Mesendoderm (in vitro differentiated cells): Measurements from ENCODE around the gene AGAP1.

ENCODE experiments used
- DNase-seq: peaks from one replicate; pipeline ENCODE4 v3.0.0; 2013
- H2AK5ac ChIP-seq: 2 replicates; pipeline ENCODE4 v1.6.1; 2013; ENCODE audit warnings: low read length, inconsistent platforms
- H2BK120ac ChIP-seq: 2 replicates; pipeline ENCODE4 v1.6.1; 2013; ENCODE audit warnings: low read depth, mild to moderate bottlenecking, low read length, moderate library complexity, mixed read lengths
- H2BK15ac ChIP-seq: replicated peaks from 2 replicates; pipeline ENCODE4 v1.6.1; 2013; ENCODE audit warnings: low read depth, mild to moderate bottlenecking, moderate library complexity
- H2BK5ac ChIP-seq: 2 replicates; pipeline ENCODE4 v1.6.1; 2013; ENCODE audit warnings: low read length, inconsistent platforms
- H3K18ac ChIP-seq: 2 replicates; pipeline ENCODE4 v1.6.1; 2013; ENCODE audit warnings: mild to moderate bottlenecking, low read length, mixed read lengths
- H3K23ac ChIP-seq: one replicate; pipeline ENCODE4 v1.6.1; 2013; ENCODE audit warnings: low read length
- H3K27ac ChIP-seq: 2 replicates; pipeline ENCODE4 v1.5.1; 2013; ENCODE audit warnings: low read depth, mild to moderate bottlenecking, inconsistent platforms, low read length, moderate library complexity
- H3K27me3 ChIP-seq: 2 replicates; pipeline ENCODE4 v1.6.1; 2013; ENCODE audit warnings: low read length, control low read depth, mild to moderate bottlenecking, inconsistent platforms; ENCODE audit not compliant: insufficient read depth, poor library complexity
- H3K36me3 ChIP-seq: 2 replicates; pipeline ENCODE4 v1.6.1; 2013; ENCODE audit warnings: low read length, inconsistent platforms; ENCODE audit not compliant: control insufficient read depth, insufficient read depth
- H3K4ac ChIP-seq: one replicate; pipeline ENCODE4 v1.6.1; 2013; ENCODE audit warnings: low read depth, mild to moderate bottlenecking, low read length, moderate library complexity
- H3K4me1 ChIP-seq: 2 replicates; pipeline ENCODE4 v1.6.1; 2013; ENCODE audit warnings: low read depth, low read length, inconsistent platforms; ENCODE audit not compliant: control insufficient read depth
- H3K4me2 ChIP-seq: 2 replicates; pipeline ENCODE4 v1.6.1; 2013; ENCODE audit warnings: low read length
- H3K4me3 ChIP-seq: 2 replicates; pipeline ENCODE4 v1.5.1; 2013; ENCODE audit warnings: mild to moderate bottlenecking, low read length
- H3K56ac ChIP-seq: one replicate; pipeline ENCODE4 v1.6.1; 2013; ENCODE audit warnings: low read length
- H3K79me1 ChIP-seq: 2 replicates; pipeline ENCODE4 v1.6.1; 2013; ENCODE audit warnings: low read length, inconsistent platforms
- H3K79me2 ChIP-seq: 2 replicates; pipeline ENCODE4 v1.6.1; 2013; ENCODE audit warnings: mild to moderate bottlenecking, low read length; ENCODE audit not compliant: control insufficient read depth, insufficient read depth
- H3K9ac ChIP-seq: 2 replicates; pipeline ENCODE4 v1.6.1; 2013; ENCODE audit warnings: low read length, inconsistent platforms
- H4K5ac ChIP-seq: one replicate; pipeline ENCODE4 v1.6.1; 2013; ENCODE audit warnings: low read length
- H4K8ac ChIP-seq: one replicate; pipeline ENCODE4 v1.6.1; 2013; ENCODE audit warnings: low read depth, mild to moderate bottlenecking, control low read depth, low read length, moderate library complexity
- WGBS: extraction: QIAGEN DNeasy Blood & Tissue Kit; methylation state at CpG from one replicate; pipeline ENCODE4 v1.1.7; 2013; ENCODE audit warnings: low lambda C conversion rate, missing lambda C conversion rate; ENCODE audit not compliant: insufficient coverage; ENCODE audit errors: extremely low coverage; 5-methylcytosine and 5-hydroxymethylcytosine counted together

AGAP1 gene

GRCh38 chr2:235564884-235565530, 71.2 kb downstream of the AGAP1 start:
- no peaks in the 10 kb centered on the region for H3K36me3 ChIP-seq
- no peak overlapping the region for H2BK15ac ChIP-seq
- H2AK5ac ChIP-seq, result no peak overlapping the region
- no peak overlapping the region for H4K5ac ChIP-seq
- H3K4me1 ChIP-seq, result peaks cover 5% of the 10 kb centered on the region
- H3K4me2 ChIP-seq, result no peak overlapping the region
- H3K9ac ChIP-seq, result no peak overlapping the region
- no peak overlapping the region for H3K18ac ChIP-seq
- H3K56ac ChIP-seq, result no peak overlapping the region
- H3K27ac ChIP-seq, result no peak overlapping the region
- H2BK5ac ChIP-seq, result no peak overlapping the region
- peaks cover 31% of the 10 kb centered on the region for H3K79me1 ChIP-seq
- H2BK120ac ChIP-seq, result no peak overlapping the region
- no peak overlapping the region for H4K8ac ChIP-seq
- H3K4ac ChIP-seq, result no peak overlapping the region
- no CpG with 5 or more reads among the region's 6 CpGs for WGBS
- no peak overlapping the region for H3K23ac ChIP-seq
- peaks cover 46% of the 10 kb centered on the region for H3K79me2 ChIP-seq
- DNase-seq, result no peak
- H3K27me3 ChIP-seq, result no peaks in the 10 kb centered on the region
- no peak overlapping the region for H3K4me3 ChIP-seq

- Histone ChIP-seq H2BK15ac (no peak overlapping the region), H3K23ac (no peak overlapping the region), H3K79me1 (peaks cover 24% of the 10 kb centered on the region), H3K18ac (no peak overlapping the region), H3K27ac (no peak overlapping the region), H4K8ac (no peak overlapping the region), H3K4me2 (no peak overlapping the region), H3K4me1 (peaks cover 5% of the 10 kb centered on the region), H2BK120ac (no peak overlapping the region), H2AK5ac (no peak overlapping the region), H3K27me3 (no peaks in the 10 kb centered on the region), H3K36me3 (no peaks in the 10 kb centered on the region), H3K79me2 (peaks cover 33% of the 10 kb centered on the region), H2BK5ac (no peak overlapping the region), H3K4me3 (no peak overlapping the region), H4K5ac (no peak overlapping the region), H3K4ac (no peak overlapping the region), H3K9ac (no peak overlapping the region), H3K56ac (no peak overlapping the region)
- no CpG with 5 or more reads among the region's 11 CpGs for WGBS
- DNase-seq, result no peak
Measured at GRCh38 chr2:235566415-235566814, 72.6 kb downstream of the AGAP1 start.

- no peak overlapping the region for H3K27ac ChIP-seq
- no peak overlapping the region for H4K5ac ChIP-seq
- H3K56ac ChIP-seq, result no peak overlapping the region
- H3K4me3 ChIP-seq, result no peak overlapping the region
- H3K79me1 ChIP-seq, result peaks cover 26% of the 10 kb centered on the region
- no peak overlapping the region for H2BK15ac ChIP-seq
- no peak overlapping the region for H3K4me2 ChIP-seq
- no peak overlapping the region for H2AK5ac ChIP-seq
- no peak overlapping the region for H3K4ac ChIP-seq
- no peak for DNase-seq
- no peaks in the 10 kb centered on the region for H3K36me3 ChIP-seq
- H3K23ac ChIP-seq, result no peak overlapping the region
- H3K4me1 ChIP-seq, result peaks cover 5% of the 10 kb centered on the region
- H2BK120ac ChIP-seq, result no peak overlapping the region
- no peaks in the 10 kb centered on the region for H3K27me3 ChIP-seq
- no peak overlapping the region for H3K18ac ChIP-seq
- H4K8ac ChIP-seq, result no peak overlapping the region
- no peak overlapping the region for H2BK5ac ChIP-seq
- whole genome bisulfite sequencing, result no CpG with 5 or more reads among the region's 10 CpGs
- peaks cover 34% of the 10 kb centered on the region for H3K79me2 ChIP-seq
- no peak overlapping the region for H3K9ac ChIP-seq
Measured at GRCh38 chr2:235566931-235567495, 73.2 kb downstream of the AGAP1 start.

GRCh38 chr2:235567842-235568241, 74.0 kb downstream of the AGAP1 start:
- peaks cover 34% of the 10 kb centered on the region for H3K79me2 ChIP-seq
- H3K79me1 ChIP-seq, result peaks cover 31% of the 10 kb centered on the region
- no peak overlapping the region for H4K8ac ChIP-seq
- no peak overlapping the region for H3K27ac ChIP-seq
- H3K4ac ChIP-seq, result no peak overlapping the region
- H3K18ac ChIP-seq, result no peak overlapping the region
- no peak overlapping the region for H3K56ac ChIP-seq
- H3K4me1 ChIP-seq, result peaks cover 5% of the 10 kb centered on the region
- no peak for DNase-seq
- H3K27me3 ChIP-seq, result no peaks in the 10 kb centered on the region
- H2BK5ac ChIP-seq, result no peak overlapping the region
- no peak overlapping the region for H3K4me2 ChIP-seq
- no peak overlapping the region for H4K5ac ChIP-seq
- no peak overlapping the region for H2BK120ac ChIP-seq
- no peak overlapping the region for H2BK15ac ChIP-seq
- H3K23ac ChIP-seq, result no peak overlapping the region
- no peak overlapping the region for H3K4me3 ChIP-seq
- no peak overlapping the region for H2AK5ac ChIP-seq
- no peak overlapping the region for H3K9ac ChIP-seq
- H3K36me3 ChIP-seq, result no peaks in the 10 kb centered on the region
- WGBS, result no CpG with 5 or more reads among the region's 5 CpGs

- H3K4me3 ChIP-seq, result no peak overlapping the region
- no peak overlapping the region for H2AK5ac ChIP-seq
- no peak overlapping the region for H3K18ac ChIP-seq
- no peaks in the 10 kb centered on the region for H3K27me3 ChIP-seq
- no peak overlapping the region for H2BK5ac ChIP-seq
- no peak overlapping the region for H2BK120ac ChIP-seq
- no peak overlapping the region for H2BK15ac ChIP-seq
- DNase-seq, result no peak
- no peak overlapping the region for H3K4ac ChIP-seq
- peaks cover 31% of the 10 kb centered on the region for H3K79me1 ChIP-seq
- no peak overlapping the region for H3K56ac ChIP-seq
- H3K79me2 ChIP-seq, result peaks cover 34% of the 10 kb centered on the region
- H3K4me2 ChIP-seq, result no peak overlapping the region
- H3K9ac ChIP-seq, result no peak overlapping the region
- no peak overlapping the region for H3K23ac ChIP-seq
- H4K5ac ChIP-seq, result no peak overlapping the region
- H3K36me3 ChIP-seq, result no peaks in the 10 kb centered on the region
- WGBS, result no CpG with 5 or more reads among the region's 9 CpGs
- H3K4me1 ChIP-seq, result peaks cover 3% of the 10 kb centered on the region
- no peak overlapping the region for H3K27ac ChIP-seq
- no peak overlapping the region for H4K8ac ChIP-seq
Measured at GRCh38 chr2:235568431-235568830, 74.6 kb downstream of the AGAP1 start.

GRCh38 chr2:235569837-235570236, 76.0 kb downstream of the AGAP1 start:
- H3K9ac ChIP-seq, result no peak overlapping the region
- H3K27ac ChIP-seq, result no peak overlapping the region

More at GRCh38 chr2:235569837-235570236, 76.0 kb downstream of the AGAP1 start:
- no peak overlapping the region for H3K4me2 ChIP-seq
- no peak overlapping the region for H2AK5ac ChIP-seq
- peaks cover 33% of the 10 kb centered on the region for H3K79me1 ChIP-seq
- H3K79me2 ChIP-seq, result peaks cover 26% of the 10 kb centered on the region
- H3K36me3 ChIP-seq, result no peaks in the 10 kb centered on the region
- no peak overlapping the region for H4K5ac ChIP-seq
- no peak overlapping the region for H2BK15ac ChIP-seq
- H3K27me3 ChIP-seq, result no peaks in the 10 kb centered on the region
- H3K56ac ChIP-seq, result no peak overlapping the region
- no CpG with 5 or more reads among the region's 7 CpGs for WGBS
- no peak overlapping the region for H4K8ac ChIP-seq
- no peak overlapping the region for H3K18ac ChIP-seq
- H3K4me3 ChIP-seq, result no peak overlapping the region
- H3K4ac ChIP-seq, result no peak overlapping the region
- no peaks in the 10 kb centered on the region for H3K4me1 ChIP-seq
- no peak overlapping the region for H2BK5ac ChIP-seq
- H2BK120ac ChIP-seq, result no peak overlapping the region
- DNase-seq, result no peak
- no peak overlapping the region for H3K23ac ChIP-seq
